Neural crest cell (in vitro differentiated cells): ENCODE results near the gene MICA. TPM values are rescaled to one million over a fixed set of nuclear protein-coding genes. Genes with fewer than 3 reads are reported as not detected.

Source experiments
- DNase-seq: peaks from one replicate; pipeline ENCODE4 v3.0.0; 2021; ENCODE audit warnings: low read depth, mixed read lengths, low spot score
- H3K27ac Mint-ChIP-seq: one replicate; pipeline ENCODE4 v1.8.0; 2021; ENCODE audit warnings: mild to moderate bottlenecking, mixed read lengths; ENCODE audit not compliant: unreplicated experiment
- H3K27me3 Mint-ChIP-seq: 2 replicates; pipeline ENCODE4 v1.8.0; 2021; ENCODE audit warnings: low read depth, mild to moderate bottlenecking, mixed read lengths
- H3K36me3 Mint-ChIP-seq: 2 replicates; pipeline ENCODE4 v1.8.0; 2021; ENCODE audit warnings: low read depth, mild to moderate bottlenecking, mixed read lengths
- H3K4me1 Mint-ChIP-seq: 2 replicates; pipeline ENCODE4 v1.8.0; 2021; ENCODE audit warnings: mixed read lengths
- H3K4me3 Mint-ChIP-seq: one replicate; pipeline ENCODE4 v1.8.0; 2021; ENCODE audit warnings: mild to moderate bottlenecking, mixed read lengths
- H3K9me3 Mint-ChIP-seq: 2 replicates; pipeline ENCODE4 v1.8.0; 2021; ENCODE audit warnings: mixed read lengths
- CTCF ChIP-seq: fragments of 200-600 bp; sonication (generic); conservative IDR thresholded peaks from 2 replicates; pipeline ENCODE4 v1.5.0; 2021; ENCODE audit warnings: antibody characterized with exemption, mild to moderate bottlenecking
- long read RNA-seq: library from polyadenylated mRNA; unstranded; transcript quantifications from one replicate; pipeline ENCODE4 v2.0.0, GENCODE V29; 2020
- total RNA-seq: library from RNA; stranded (reverse); gene quantifications from 2 replicates; pipeline ENCODE4 v1.2.1, GENCODE V29; 2021

Gene MICA
- total RNA-seq = 21.1 and 21.7 TPM in 2 replicates
- long read RNA-seq, transcript MICA-209 (6 exons, 1,386 nt) = major isoform, 34 of 38 reads
- long read RNA-seq, partial matches to known transcripts = 2 of 38 reads
- long read RNA-seq, other reads (novel, unspliced or antisense) = 1 of 38 reads

GRCh38 chr6:31403283-31404060, at the start of gene MICA:
TSS of gene MICA (plus strand) at chr6:31403595. CDS start at chr6:31403633, 38 bp downstream.
- peak within 1 kb of the TSS; percentile 85 for H3K4me3 Mint-ChIP-seq
- H3K27ac Mint-ChIP-seq = peak within 1 kb of the TSS; percentile 86
- H3K4me1 Mint-ChIP-seq = peaks cover 63% of the 10 kb centered on the region
- peak; percentile 33 for TF ChIP-seq CTCF
- peaks cover 7% of the 10 kb centered on the region for H3K36me3 Mint-ChIP-seq
- peaks cover 20% of the 10 kb centered on the region for H3K27me3 Mint-ChIP-seq
- no peaks in the 10 kb centered on the region for H3K9me3 Mint-ChIP-seq
- DNase-seq = peak; percentile 75

- H3K36me3 Mint-ChIP-seq = no peaks in the 10 kb centered on the region
- peak overlapping the region; percentile 57 for H3K4me3 Mint-ChIP-seq
- H3K27ac Mint-ChIP-seq = no peak overlapping the region
- H3K4me1 Mint-ChIP-seq = peaks cover 22% of the 10 kb centered on the region
- no peaks in the 10 kb centered on the region for H3K9me3 Mint-ChIP-seq
- H3K27me3 Mint-ChIP-seq = peaks cover 95% of the 10 kb centered on the region
- no peak for DNase-seq
- TF ChIP-seq CTCF = no peak
These were observed 49.1 kb upstream of the MICA start for GRCh38 chr6:31354158-31354863.

- Mint-ChIP-seq H3K4me1 (peaks cover 22% of the 10 kb centered on the region), H3K27me3 (peaks cover 95% of the 10 kb centered on the region), H3K36me3 (no peaks in the 10 kb centered on the region), H3K4me3 (peak overlapping the region; percentile 54), H3K9me3 (no peaks in the 10 kb centered on the region), H3K27ac (no peak overlapping the region)
- DNase-seq = no peak
- TF ChIP-seq CTCF = no peak
These were observed 48.4 kb upstream of the MICA start for GRCh38 chr6:31354864-31355582.

- Mint-ChIP-seq H3K9me3 (no peaks in the 10 kb centered on the region), H3K4me1 (peaks cover 22% of the 10 kb centered on the region), H3K27ac (no peak overlapping the region), H3K27me3 (peaks cover 95% of the 10 kb centered on the region), H3K4me3 (peak overlapping the region; percentile 19), H3K36me3 (no peaks in the 10 kb centered on the region)
- no peak for DNase-seq
- TF ChIP-seq CTCF = no peak
These were observed 47.8 kb upstream of the MICA start for GRCh38 chr6:31355583-31355948.

GRCh38 chr6:31356216-31356945, 47.0 kb upstream of the MICA start:
- peaks cover 3% of the 10 kb centered on the region for H3K9me3 Mint-ChIP-seq
- peak overlapping the region; percentile 90 for H3K4me3 Mint-ChIP-seq
- no peak overlapping the region for H3K27ac Mint-ChIP-seq
- no peak for TF ChIP-seq CTCF
- H3K36me3 Mint-ChIP-seq = no peaks in the 10 kb centered on the region
- H3K4me1 Mint-ChIP-seq = peaks cover 22% of the 10 kb centered on the region
- peaks cover 95% of the 10 kb centered on the region for H3K27me3 Mint-ChIP-seq
- no peak for DNase-seq
